ENCODE data around the gene KEAP1. TPM values are rescaled to one million over a fixed set of nuclear protein-coding genes. Genes with fewer than 3 reads are reported as not detected.
"Not testable (repeated sequence)": the region's sequence is repeated elsewhere in the genome, so short reads cannot be mapped to it uniquely, and the experiment has no call there.

KEAP1 gene
- total RNA-seq, 1 donor, result 77.1 TPM

GRCh38 chr19:10532457-10532856 is 29.3 kb upstream of the KEAP1 start:
- DNase-seq (ENCODE audit: insufficient read length, low spot score, missing footprints), result no peak
- Histone ChIP-seq H3K27me3 (ENCODE audit: insufficient read depth, low read length) (peaks cover 4% of the 10 kb centered on the region), H4K20me1 (ENCODE audit: insufficient read depth, low read length) (no peaks in the 10 kb centered on the region), H3K4me1 (ENCODE audit: insufficient read depth, low read length) (peaks cover 4% of the 10 kb centered on the region), H3K4me2 (ENCODE audit: insufficient read depth, low read length) (no peak overlapping the region), H3K4me3 (ENCODE audit: insufficient read depth, low read length) (no peak overlapping the region), H3K36me3 (ENCODE audit: insufficient read depth, low read length) (no peaks in the 10 kb centered on the region), H3K79me2 (ENCODE audit: insufficient read depth, low read length) (no peaks in the 10 kb centered on the region), H3K9me3 (ENCODE audit: low read depth, low read length) (no peaks in the 10 kb centered on the region), H3K27ac (ENCODE audit: low read depth, low read length) (no peak overlapping the region), H2AFZ (ENCODE audit: low read length) (no peak overlapping the region)
- TF ChIP-seq CTCF (IDR thresholded peaks at IDR 0.05; ENCODE audit: extremely low read depth, low read depth, low read length), result no peak

DNA sequence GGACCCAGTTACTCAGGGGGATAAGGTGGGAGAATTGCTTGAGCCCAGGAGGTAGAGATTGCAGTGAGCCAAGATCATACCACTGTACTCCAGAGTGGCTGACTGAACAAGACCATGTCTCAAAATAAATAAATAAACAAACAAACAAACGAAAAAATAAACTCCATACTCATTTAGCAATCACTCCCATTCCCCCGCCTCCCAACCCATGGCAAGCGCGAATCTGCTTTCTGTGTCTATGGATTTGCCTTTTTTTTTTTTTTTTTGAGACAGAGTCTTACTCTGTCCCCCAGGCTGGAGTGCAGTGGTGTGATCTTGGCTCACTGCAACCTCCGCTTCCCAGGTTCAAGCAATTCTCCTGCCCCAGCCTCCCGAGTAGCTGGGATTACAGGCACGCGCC is 23.7 kb upstream of the KEAP1 start:
- H3K27me3 ChIP-seq (ENCODE audit: insufficient read depth, low read length); H3K4me3 ChIP-seq (ENCODE audit: insufficient read depth, low read length); DNase-seq (ENCODE audit: insufficient read length, low spot score, missing footprints); H3K9me3 ChIP-seq (ENCODE audit: low read depth, low read length); H3K36me3 ChIP-seq (ENCODE audit: insufficient read depth, low read length); H4K20me1 ChIP-seq (ENCODE audit: insufficient read depth, low read length); H3K4me1 ChIP-seq (ENCODE audit: insufficient read depth, low read length); H3K27ac ChIP-seq (ENCODE audit: low read depth, low read length); H3K4me2 ChIP-seq (ENCODE audit: insufficient read depth, low read length); H3K79me2 ChIP-seq (ENCODE audit: insufficient read depth, low read length); H2AFZ ChIP-seq (ENCODE audit: low read length): not testable (repeated sequence)

GRCh38 chr19:10525636-10526035 is 22.5 kb upstream of the KEAP1 start:
- no peak overlapping the region for H3K4me3 ChIP-seq (ENCODE audit: insufficient read depth, low read length)
- peaks cover 5% of the 10 kb centered on the region for H3K27me3 ChIP-seq (ENCODE audit: insufficient read depth, low read length)
- TF ChIP-seq CTCF (IDR thresholded peaks at IDR 0.05; ENCODE audit: extremely low read depth, low read depth, low read length), result no peak
- no peaks in the 10 kb centered on the region for H3K79me2 ChIP-seq (ENCODE audit: insufficient read depth, low read length)
- H3K4me2 ChIP-seq (ENCODE audit: insufficient read depth, low read length), result no peak overlapping the region
- H3K4me1 ChIP-seq (ENCODE audit: insufficient read depth, low read length), result no peaks in the 10 kb centered on the region
- H4K20me1 ChIP-seq (ENCODE audit: insufficient read depth, low read length), result no peaks in the 10 kb centered on the region
- no peak overlapping the region for H3K27ac ChIP-seq (ENCODE audit: low read depth, low read length)
- no peaks in the 10 kb centered on the region for H3K9me3 ChIP-seq (ENCODE audit: low read depth, low read length)
- no peaks in the 10 kb centered on the region for H3K36me3 ChIP-seq (ENCODE audit: insufficient read depth, low read length)
- H2AFZ ChIP-seq (ENCODE audit: low read length), result no peak overlapping the region
- no peak for DNase-seq (ENCODE audit: insufficient read length, low spot score, missing footprints)

DNA sequence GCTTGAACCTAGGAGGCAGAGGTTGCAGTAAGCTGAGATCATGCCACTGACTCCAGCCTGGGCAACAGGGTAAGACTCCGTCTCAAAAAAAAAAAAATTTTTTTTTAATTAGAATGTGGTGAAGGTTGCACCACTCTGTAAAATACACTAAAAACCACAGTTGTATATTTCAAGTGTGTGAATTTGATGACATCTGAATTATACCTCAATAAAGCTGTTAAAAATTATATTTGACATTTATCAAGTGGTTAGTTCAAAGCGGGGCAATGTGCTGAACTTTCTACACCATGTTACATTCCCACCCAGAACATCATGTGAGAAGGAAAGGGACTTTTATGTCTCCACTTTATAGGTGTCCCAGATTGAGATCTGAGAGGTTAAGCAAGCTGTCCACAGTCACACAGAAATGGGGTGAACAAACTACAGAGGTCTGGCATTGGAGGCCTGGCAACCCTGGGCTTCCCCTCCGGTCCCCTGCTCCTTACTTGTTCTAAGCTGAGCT is 20.0 kb upstream of the KEAP1 start:
- no peak for TF ChIP-seq CTCF (IDR thresholded peaks at IDR 0.05; ENCODE audit: extremely low read depth, low read depth, low read length)
- Histone ChIP-seq H4K20me1 (ENCODE audit: insufficient read depth, low read length) (no peaks in the 10 kb centered on the region), H3K27me3 (ENCODE audit: insufficient read depth, low read length) (peaks cover 17% of the 10 kb centered on the region), H3K9me3 (ENCODE audit: low read depth, low read length) (no peaks in the 10 kb centered on the region), H3K27ac (ENCODE audit: low read depth, low read length) (no peak overlapping the region), H3K4me1 (ENCODE audit: insufficient read depth, low read length) (peaks cover 3% of the 10 kb centered on the region), H2AFZ (ENCODE audit: low read length) (no peak overlapping the region), H3K4me2 (ENCODE audit: insufficient read depth, low read length) (no peak overlapping the region), H3K36me3 (ENCODE audit: insufficient read depth, low read length) (no peaks in the 10 kb centered on the region), H3K4me3 (ENCODE audit: insufficient read depth, low read length) (no peak overlapping the region), H3K79me2 (ENCODE audit: insufficient read depth, low read length) (no peaks in the 10 kb centered on the region)
- DNase-seq (ENCODE audit: insufficient read length, low spot score, missing footprints), result no peak

All from osteoblast (primary cell).